CD14-positive monocyte (primary cell): ENCODE results near the gene SLC23A1. TPM values are rescaled to one million over a fixed set of nuclear protein-coding genes. Genes with fewer than 3 reads are reported as not detected.

Experiments
- DNase-seq, 3 donors: peaks; one replicate each; pipeline ENCODE4 v3.0.0-alpha.2; 2011 to 2022
- H2AFZ ChIP-seq: 2 replicates; pipeline ENCODE4 v1.6.0; 2012; ENCODE audit warnings: mild to moderate bottlenecking, low read depth, low read length, inconsistent platforms; ENCODE audit not compliant: insufficient read depth, poor library complexity, severe bottlenecking
- H3K27ac ChIP-seq, 2 donors: 1 replicate in 1 of 2; 2 replicates in 1 of 2; pipeline ENCODE4 v1.5.1; 2012 to 2013; ENCODE audit warnings: low read length in 2 of 2, control low read depth in 1 of 2, inconsistent platforms in 1 of 2, low read depth in 1 of 2, mild to moderate bottlenecking in 1 of 2
- H3K27me3 ChIP-seq, 2 donors: one replicate each; pipeline versions ENCODE4 v1.6.0 to v1.6.1; 2011 to 2013; ENCODE audit warnings: low read length in 2 of 2; ENCODE audit not compliant: control insufficient read depth in 2 of 2, insufficient read depth in 2 of 2
- H3K36me3 ChIP-seq, 2 donors: replicated peaks in 1 of 2; 1 replicate in 1 of 2; 2 replicates in 1 of 2; pipeline versions ENCODE4 v1.5.1 to v1.6.1; 2012 to 2013; ENCODE audit warnings: low read length in 2 of 2, control low read depth in 1 of 2, inconsistent platforms in 1 of 2, mild to moderate bottlenecking in 1 of 2; ENCODE audit not compliant: insufficient read depth in 2 of 2, control insufficient read depth in 1 of 2
- H3K4me1 ChIP-seq, 2 donors: 1 replicate in 1 of 2; 2 replicates in 1 of 2; pipeline versions ENCODE4 v1.5.1 to v1.6.1; 2012 to 2013; ENCODE audit warnings: low read length in 2 of 2, control low read depth in 1 of 2, inconsistent platforms in 1 of 2, mild to moderate bottlenecking in 1 of 2, moderate library complexity in 1 of 2; ENCODE audit not compliant: insufficient read depth in 2 of 2, control insufficient read depth in 1 of 2
- H3K4me2 ChIP-seq: replicated peaks from 2 replicates; pipeline ENCODE3; 2012; ENCODE audit warnings: low read length, moderate library complexity, mild to moderate bottlenecking; ENCODE audit not compliant: poor library complexity, severe bottlenecking; ENCODE audit errors: extremely low read depth
- H3K4me3 ChIP-seq, 3 experiments: fragments of 200-600 bp in 1 of 3; sonication (generic) in 1 of 3; replicated peaks in 1 of 3; 1 replicate in 2 of 3; 2 replicates in 1 of 3; pipeline ENCODE4 v1.5.1; 2011 to 2013; ENCODE audit warnings: low read length in 3 of 3, mild to moderate bottlenecking in 3 of 3, control low read depth in 2 of 3, low read depth in 2 of 3, inconsistent platforms in 1 of 3, moderate library complexity in 1 of 3
- H3K79me2 ChIP-seq: 2 replicates; pipeline ENCODE4 v1.6.0; 2012; ENCODE audit warnings: mild to moderate bottlenecking, control low read depth, inconsistent platforms, low read length, moderate library complexity; ENCODE audit not compliant: insufficient read depth
- H3K9ac ChIP-seq: 2 replicates; pipeline ENCODE4 v1.6.0; 2017; ENCODE audit warnings: low read length, mild to moderate bottlenecking; ENCODE audit not compliant: insufficient read depth, poor library complexity, severe bottlenecking
- H3K9me3 ChIP-seq, 2 donors: replicated peaks in 1 of 2; 1 replicate in 1 of 2; 2 replicates in 1 of 2; pipeline versions ENCODE4 v1.5.1 to v1.6.1; 2012 to 2013; ENCODE audit warnings: low read length in 2 of 2, control low read depth in 1 of 2; ENCODE audit not compliant: control insufficient read depth in 1 of 2, insufficient read depth in 1 of 2
- H4K20me1 ChIP-seq: 2 replicates; pipeline ENCODE4 v1.6.0; 2012; ENCODE audit warnings: mild to moderate bottlenecking, low read length, control low read depth, moderate library complexity; ENCODE audit not compliant: insufficient read depth
- H3K27ac Mint-ChIP-seq, 7 donors: one replicate each; pipeline ENCODE4 v1.8.0; 2020; ENCODE audit warnings: mild to moderate bottlenecking in 7 of 7, mixed read lengths in 7 of 7, moderate library complexity in 6 of 7, inconsistent platforms in 2 of 7
- H3K27me3 Mint-ChIP-seq, 3 donors: one replicate each; pipeline ENCODE4 v1.8.0; 2021 to 2022; ENCODE audit warnings: low read depth in 3 of 3, mild to moderate bottlenecking in 3 of 3, mixed read lengths in 3 of 3, moderate library complexity in 3 of 3, inconsistent platforms in 1 of 3
- H3K36me3 Mint-ChIP-seq, 2 donors: one replicate each; pipeline ENCODE4 v1.8.0; 2020; ENCODE audit warnings: mixed read lengths in 2 of 2, inconsistent platforms in 1 of 2, mild to moderate bottlenecking in 1 of 2
- H3K4me1 Mint-ChIP-seq: one replicate; pipeline ENCODE4 v1.8.0; 2020; ENCODE audit warnings: mild to moderate bottlenecking, mixed read lengths
- H3K4me3 Mint-ChIP-seq, 2 donors: one replicate each; pipeline ENCODE4 v1.8.0; 2020; ENCODE audit warnings: mild to moderate bottlenecking in 2 of 2, mixed read lengths in 2 of 2, moderate library complexity in 1 of 2
- H3K9me3 Mint-ChIP-seq, 7 donors: one replicate each; pipeline ENCODE4 v1.8.0; 2020 to 2022; ENCODE audit warnings: mixed read lengths in 7 of 7, mild to moderate bottlenecking in 6 of 7, moderate library complexity in 6 of 7, inconsistent platforms in 2 of 7
- CTCF ChIP-seq: fragments of 200-600 bp; IDR thresholded peaks from one replicate; pipeline ENCODE4 v1.8.0; 2022; ENCODE audit warnings: antibody characterized with exemption, mild to moderate bottlenecking
- WGBS: methylation state at CpG from one replicate; pipeline ENCODE4 v1.1.5; 2013; ENCODE audit warnings: missing lambda C conversion rate; ENCODE audit not compliant: insufficient coverage; 5-methylcytosine and 5-hydroxymethylcytosine counted together
- intact Hi-C, 2 donors: fragments of 100-400 bp; cut with micrococcal nuclease; formaldehyde crosslinking; loops; one replicate each; pipeline versions ENCODE4 v1.15.0 to v1.15.1; 2023
- polyA plus RNA-seq, 3 donors: library from polyadenylated mRNA; depleted of rRNA in 1 of 3; unstranded in 2 of 3; stranded (reverse) in 1 of 3; fragments of 300-500 nt in 2 of 3; fragments of >200 nt in 1 of 3; fragmentation: Illumina TruSeq in 2 of 3; gene quantifications; 1 replicate in 2 of 3; 2 replicates in 1 of 3; pipeline ENCODE4 v1.2.3, GENCODE V29; 2012 to 2021

Gene SLC23A1
- polyA plus RNA-seq, 3 donors: not detected

DNA sequence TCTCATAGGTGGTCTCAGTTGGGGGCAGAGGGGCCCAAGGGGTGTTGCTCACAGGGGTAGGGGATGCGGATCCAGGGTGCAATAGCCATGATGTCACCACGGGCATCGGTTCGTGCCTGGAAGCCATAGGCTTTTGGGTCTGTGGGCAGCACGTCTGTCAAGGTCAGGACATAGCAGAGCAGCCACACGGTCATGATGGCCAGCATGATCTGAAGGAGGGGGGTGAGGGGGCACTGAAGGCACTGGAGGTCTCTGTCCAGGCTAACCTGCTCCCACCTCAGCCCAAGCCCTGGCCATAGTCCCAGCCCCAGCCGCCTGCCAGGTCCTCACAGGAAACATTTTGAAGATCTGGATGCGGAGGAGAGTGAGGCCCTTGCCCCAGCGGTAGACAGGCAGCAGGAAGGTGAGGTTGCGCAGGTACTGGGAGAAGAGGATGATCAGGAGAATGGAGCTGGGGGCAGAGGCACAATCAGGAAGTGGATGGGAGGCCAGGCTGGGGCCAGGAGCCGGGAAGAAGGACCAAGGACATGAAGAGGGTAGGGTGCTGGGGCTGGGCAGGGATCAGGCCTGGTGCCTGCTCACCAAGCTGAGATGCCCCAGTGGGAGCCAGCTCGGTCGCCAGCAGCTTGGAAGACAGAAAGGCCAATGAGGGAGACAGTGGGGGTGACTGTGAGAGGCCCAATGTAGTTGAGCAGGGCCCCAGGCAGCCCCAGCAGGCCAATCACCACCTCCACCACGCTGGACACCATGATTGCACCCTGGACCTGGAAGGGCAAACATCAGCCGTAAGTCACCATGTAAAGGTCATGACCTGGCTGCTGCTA is 3.3 kb downstream of the SLC23A1 start:
- Histone ChIP-seq H3K4me3 (no peak overlapping the region), H3K79me2 (no peaks in the 10 kb centered on the region), H3K9ac (no peak overlapping the region), H3K27me3 (no peaks in the 10 kb centered on the region), H4K20me1 (no peaks in the 10 kb centered on the region), H3K4me1 (peaks cover 5 to 6% of the 10 kb centered on the region in 2 donors), H3K9me3 (no peaks in the 10 kb centered on the region), H3K4me2 (no peak overlapping the region), H3K27ac (no peak overlapping the region), H2AFZ (no peak overlapping the region), H3K36me3 (no peaks in the 10 kb centered on the region)
- intact Hi-C loops: no loop called here
- Mint-ChIP-seq H3K27ac (no peak overlapping the region), H3K36me3 (peaks cover 1 to 8% of the 10 kb centered on the region in 2 donors), H3K4me3 (no peak overlapping the region), H3K4me1 (peaks cover 7% of the 10 kb centered on the region), H3K27me3 (peaks cover 0 to 12% (median 0%) of the 10 kb centered on the region in 3 donors), H3K9me3 (peaks cover 0 to 2% (median 0%) of the 10 kb centered on the region in 7 donors)
- TF ChIP-seq CTCF: no peak
- DNase-seq: no peak
- WGBS: 91% methylated on average over 6 of the region's 15 CpGs

DNA sequence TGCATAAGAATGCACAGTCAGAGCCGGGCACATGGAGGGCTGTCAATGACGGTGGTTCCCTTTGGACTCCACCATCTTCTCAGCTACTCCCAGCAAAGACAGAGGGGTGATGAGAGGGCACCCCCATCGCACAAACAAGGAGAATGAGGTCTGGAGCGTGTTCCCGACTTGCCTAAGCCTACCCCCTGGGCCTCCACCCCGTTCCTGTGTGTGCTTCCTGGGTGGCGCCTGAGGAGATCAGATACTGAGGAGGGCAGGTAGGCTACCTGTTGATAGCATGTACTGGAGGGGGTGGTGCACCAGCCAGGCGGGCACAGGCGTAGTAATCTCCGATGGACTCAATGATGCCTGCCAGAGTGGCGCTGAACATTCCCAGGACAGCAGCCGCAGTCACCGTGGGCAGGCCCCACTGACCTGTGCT is 4.1 kb downstream of the SLC23A1 start:
- Histone ChIP-seq H3K4me2 (no peak overlapping the region), H4K20me1 (no peaks in the 10 kb centered on the region), H3K4me1 (no peaks in the 10 kb centered on the region), H3K27me3 (no peaks in the 10 kb centered on the region), H3K4me3 (no peak overlapping the region), H3K9ac (no peak overlapping the region), H3K27ac (no peak overlapping the region), H3K36me3 (peaks cover 0 to 1% of the 10 kb centered on the region in 2 donors), H2AFZ (no peak overlapping the region), H3K9me3 (no peaks in the 10 kb centered on the region), H3K79me2 (no peaks in the 10 kb centered on the region)
- no peaks in the 10 kb centered on the region for H3K4me1 Mint-ChIP-seq
- peaks cover 0 to 2% (median 0%) of the 10 kb centered on the region in 7 donors for H3K9me3 Mint-ChIP-seq
- no peak overlapping the region for H3K27ac Mint-ChIP-seq
- peaks cover 0 to 12% (median 0%) of the 10 kb centered on the region in 3 donors for H3K27me3 Mint-ChIP-seq
- WGBS: 71% methylated on average over 11 of the region's 13 CpGs
- no peak for DNase-seq
- no peak for TF ChIP-seq CTCF
- intact Hi-C loops: no loop called here
- peaks cover 2 to 15% of the 10 kb centered on the region in 2 donors for H3K36me3 Mint-ChIP-seq
- H3K4me3 Mint-ChIP-seq: no peak overlapping the region
